ENCODE data around the gene PHKB. TPM values are rescaled to one million over a fixed set of nuclear protein-coding genes. Genes with fewer than 3 reads are reported as not detected.
"Not testable (repeated sequence)": the region's sequence is repeated elsewhere in the genome, so short reads cannot be mapped to it uniquely, and the experiment has no call there.

The PHKB gene
- total RNA-seq, 1 donor from 2014 or later: 34.2 TPM

DNA sequence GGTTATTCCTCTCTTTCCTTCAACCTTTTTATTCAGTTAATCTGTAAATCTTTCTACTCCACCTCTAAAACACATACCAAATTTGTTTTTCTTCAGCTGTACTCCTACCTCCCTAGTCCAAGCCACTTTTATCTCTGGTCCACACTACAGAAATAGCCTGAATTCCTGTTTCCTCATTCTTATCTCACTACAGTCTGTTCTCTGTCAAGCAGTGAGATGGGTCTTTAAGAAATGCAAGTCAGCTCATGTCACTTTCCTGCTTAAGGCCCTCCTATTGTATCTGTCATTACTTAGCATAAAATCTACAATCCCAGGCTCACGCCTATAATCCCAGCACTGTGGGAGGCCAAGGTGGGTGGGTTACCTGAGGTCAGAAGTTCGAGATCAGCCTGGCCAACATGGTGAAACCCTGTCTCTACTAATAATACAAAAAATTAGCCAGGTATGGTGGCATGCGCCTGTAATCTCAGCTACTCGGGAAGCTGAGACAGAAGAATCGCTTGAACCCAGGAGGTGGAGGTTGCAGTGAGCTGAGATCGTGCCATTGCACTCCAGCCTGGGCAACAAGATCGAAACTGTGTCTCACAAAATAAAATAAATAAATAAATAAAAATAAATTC is 7.0 kb downstream of the PHKB start:
- not testable (repeated sequence) for DNase-seq (ENCODE audit: low spot score)
- peak; percentile 58 for ATAC-seq

DNA sequence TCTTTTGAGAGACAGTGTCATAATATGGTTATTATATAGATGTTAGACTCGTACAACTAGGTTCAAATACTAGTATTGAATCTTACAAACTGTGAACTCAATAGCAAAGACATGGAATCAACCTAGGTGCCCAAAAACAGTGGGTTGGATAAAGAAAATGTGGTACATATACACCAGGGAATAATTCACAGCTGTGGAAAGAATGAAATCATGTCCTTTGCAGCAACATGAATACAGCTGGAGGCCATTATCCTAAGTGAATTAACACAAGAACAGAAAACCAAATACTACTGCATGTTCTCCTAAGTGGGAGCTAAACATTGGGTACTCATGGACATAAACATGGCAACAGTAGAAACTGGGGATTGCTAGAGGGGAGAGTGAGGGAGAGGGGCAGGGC is 8.1 kb downstream of the PHKB start:
- no peak for ATAC-seq
- no peak for DNase-seq (ENCODE audit: low spot score)

GRCh38 chr16:47470211-47470610 is 9.1 kb downstream of the PHKB start:
- ATAC-seq (no peak), DNase-seq (ENCODE audit: low spot score) (no peak)

GRCh38 chr16:47470810-47471209 is 9.7 kb downstream of the PHKB start:
- ATAC-seq: no peak

GRCh38 chr16:47473004-47473403 is 11.9 kb downstream of the PHKB start:
- not testable (repeated sequence) for ATAC-seq

More at GRCh38 chr16:47470810-47471209, 9.7 kb downstream of the PHKB start:
- DNase-seq (ENCODE audit: low spot score): no peak

GRCh38 chr16:47473792-47474191 is 12.7 kb downstream of the PHKB start:
- no peak for DNase-seq (ENCODE audit: low spot score)
- no peak for ATAC-seq

More at GRCh38 chr16:47473004-47473403, 11.9 kb downstream of the PHKB start:
- DNase-seq (ENCODE audit: low spot score): not testable (repeated sequence)

DNA sequence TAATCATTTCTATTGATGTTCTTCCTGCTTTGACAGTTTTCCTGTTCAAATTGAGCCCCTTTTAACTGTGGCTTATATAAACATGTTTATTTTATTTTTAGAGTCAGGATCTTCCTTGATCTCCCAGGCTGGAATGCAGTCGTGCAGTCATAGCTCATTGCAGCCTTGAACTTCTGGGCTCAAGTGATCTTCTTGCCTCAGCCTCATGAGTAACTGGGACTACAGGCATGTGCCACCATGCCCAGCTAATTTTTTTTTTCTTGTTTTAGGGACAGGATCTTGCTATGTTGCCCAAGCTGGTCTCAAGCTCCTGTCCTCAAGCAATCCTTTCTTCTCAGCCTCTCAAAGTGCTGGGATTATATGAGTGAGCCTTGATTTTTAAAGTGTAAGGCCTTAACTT is 14.7 kb downstream of the PHKB start:
- DNase-seq (ENCODE audit: low spot score) (no peak), ATAC-seq (no peak)

DNA sequence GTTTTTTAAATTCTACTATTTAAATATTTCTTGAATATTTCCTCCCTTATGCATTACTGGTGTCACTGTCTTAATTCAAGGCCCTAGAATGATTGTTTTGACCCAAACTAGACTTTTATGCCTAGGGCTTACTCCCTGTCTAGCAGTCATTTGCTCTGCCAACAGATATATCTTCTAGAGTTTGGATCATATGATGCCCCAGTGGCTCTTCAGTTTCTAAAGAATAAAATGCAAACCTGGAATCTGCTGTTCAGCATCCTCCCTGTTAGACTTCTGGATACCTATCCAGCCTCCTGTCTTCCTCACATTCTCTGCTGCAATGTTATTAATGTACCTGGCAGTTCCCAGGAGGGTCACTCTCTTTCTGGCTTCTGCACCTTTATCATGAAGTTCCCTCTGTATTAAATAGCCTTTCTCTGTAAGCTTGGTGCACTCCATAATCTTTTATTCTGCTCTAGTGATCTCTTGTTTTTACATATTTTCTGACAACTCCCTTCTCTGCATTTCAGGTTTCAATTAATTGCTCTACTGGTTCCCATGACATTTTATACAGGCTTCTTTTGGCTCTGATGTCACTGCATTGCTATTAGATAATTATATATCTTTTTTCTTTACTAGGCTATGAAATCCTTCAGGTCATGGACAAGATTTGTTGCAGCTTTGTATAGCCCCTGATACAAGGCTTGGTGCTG is 15.7 kb downstream of the PHKB start:
- ATAC-seq: no peak

GRCh38 chr16:47477679-47478078 is 16.5 kb downstream of the PHKB start:
- ATAC-seq (no peak), DNase-seq (ENCODE audit: low spot score) (no peak)

More for the DNA sequence above, 15.7 kb downstream of the PHKB start:
- DNase-seq (ENCODE audit: low spot score): no peak

DNA sequence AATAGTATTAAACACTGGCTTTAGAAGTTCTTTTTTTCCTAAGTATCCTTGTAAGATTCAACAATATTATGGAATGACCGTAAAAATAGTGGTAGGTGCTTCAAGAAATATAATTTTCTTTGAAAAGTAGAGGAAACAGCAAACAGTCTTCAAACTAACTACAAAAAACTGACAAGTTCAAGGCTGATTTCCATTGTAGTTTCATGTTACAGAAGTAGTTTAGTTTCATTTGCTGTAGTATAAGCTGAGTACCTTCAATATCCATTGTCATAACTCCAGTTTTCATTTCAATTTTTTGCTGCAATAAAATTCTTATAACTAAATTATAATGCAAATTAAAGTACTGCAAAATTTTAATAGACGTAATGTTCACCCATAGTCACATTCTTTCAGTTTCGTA is 19.3 kb downstream of the PHKB start:
- ATAC-seq: no peak
- DNase-seq (ENCODE audit: low spot score): no peak

- DNase-seq (ENCODE audit: low spot score): no peak
- ATAC-seq: no peak
These were observed 20.7 kb downstream of the PHKB start for GRCh38 chr16:47481698-47482374.

DNA sequence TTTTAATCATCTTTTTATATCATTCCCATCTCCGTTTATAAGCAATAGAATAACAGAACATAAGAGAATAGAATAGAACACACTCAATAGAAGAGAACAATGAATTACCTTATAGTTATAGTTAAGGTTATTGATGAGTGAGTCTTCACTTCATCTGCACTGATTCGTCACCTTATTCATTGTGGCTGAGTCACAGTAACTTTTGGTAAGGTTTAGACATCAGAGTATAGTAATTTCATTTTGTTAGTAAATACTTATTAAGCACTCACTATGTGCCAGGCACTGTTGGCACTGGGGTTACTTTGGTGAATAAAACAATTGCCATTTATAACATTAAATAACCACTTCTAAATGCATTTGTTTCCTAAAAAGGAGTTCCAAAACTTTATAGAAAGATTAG is 22.5 kb downstream of the PHKB start:
- ATAC-seq: no peak

DNA sequence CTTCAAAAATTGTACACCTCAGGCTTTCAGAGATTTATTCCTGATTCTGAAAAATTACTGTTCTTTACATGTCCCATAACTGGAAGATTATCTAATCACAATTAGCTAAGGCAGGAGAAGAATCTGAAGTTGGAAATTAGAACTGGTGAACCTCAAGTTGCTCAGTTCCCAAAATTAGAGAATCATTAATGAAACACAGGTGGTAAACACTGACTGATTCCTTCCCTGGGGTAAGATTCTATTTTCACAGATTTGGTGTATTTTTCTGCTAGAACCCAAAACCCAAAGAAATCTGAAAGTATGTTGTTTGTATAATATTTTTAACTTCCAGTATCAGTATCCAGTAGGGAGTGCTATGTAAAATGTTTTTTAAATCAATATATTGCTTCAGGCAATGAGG is 25.7 kb downstream of the PHKB start:
- DNase-seq (ENCODE audit: low spot score) (no peak), ATAC-seq (no peak)

More for the DNA sequence above, 22.5 kb downstream of the PHKB start:
- no peak for DNase-seq (ENCODE audit: low spot score)

DNA sequence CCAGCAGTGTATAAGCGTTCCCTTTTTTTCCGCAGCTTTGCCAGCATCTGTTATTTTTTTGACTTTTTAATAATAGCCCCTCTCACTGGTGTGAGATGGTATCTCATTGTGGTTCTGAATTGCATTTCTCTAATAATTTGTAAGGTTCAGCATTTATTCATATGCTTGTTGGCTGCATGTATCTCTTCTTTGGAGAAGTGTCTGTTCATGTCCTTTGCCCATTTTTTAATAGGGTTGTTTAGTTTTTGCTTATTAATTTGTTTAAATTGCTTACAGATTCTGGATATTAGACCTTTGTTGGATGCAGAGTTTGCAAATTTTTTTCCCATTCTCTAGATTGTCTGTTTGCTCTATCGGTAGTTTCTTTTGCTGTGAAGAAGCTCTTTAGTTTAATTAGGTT is 26.9 kb downstream of the PHKB start:
- ATAC-seq: no peak

GRCh38 chr16:47490471-47490870 is 29.3 kb downstream of the PHKB start:
- DNase-seq (ENCODE audit: low spot score) (no peak), ATAC-seq (no peak)

More for the DNA sequence above, 26.9 kb downstream of the PHKB start:
- no peak for DNase-seq (ENCODE audit: low spot score)

DNA sequence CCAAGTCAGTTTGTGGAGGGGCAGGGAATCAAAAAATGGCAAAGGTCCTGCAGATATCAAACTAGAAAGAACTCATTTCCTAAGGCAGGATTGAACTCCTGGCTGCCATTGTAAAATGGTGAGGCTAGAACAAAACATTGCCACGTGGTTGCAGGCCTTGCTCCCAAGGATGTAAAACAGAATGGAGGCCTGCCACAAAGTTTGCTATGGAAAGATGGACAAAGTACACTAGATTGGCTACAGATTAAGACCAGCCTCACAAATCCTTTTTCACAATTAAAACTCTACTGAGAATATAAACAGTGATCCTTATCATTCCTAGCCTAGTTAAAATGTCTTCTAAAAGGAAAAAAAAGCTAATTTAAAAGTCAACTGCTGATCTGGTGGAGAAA is 30.9 kb downstream of the PHKB start:
- ATAC-seq (no peak), DNase-seq (ENCODE audit: low spot score) (no peak)

- peak; percentile 84 for ATAC-seq
These were observed 31.6 kb downstream of the PHKB start for GRCh38 chr16:47492428-47493377.

DNA sequence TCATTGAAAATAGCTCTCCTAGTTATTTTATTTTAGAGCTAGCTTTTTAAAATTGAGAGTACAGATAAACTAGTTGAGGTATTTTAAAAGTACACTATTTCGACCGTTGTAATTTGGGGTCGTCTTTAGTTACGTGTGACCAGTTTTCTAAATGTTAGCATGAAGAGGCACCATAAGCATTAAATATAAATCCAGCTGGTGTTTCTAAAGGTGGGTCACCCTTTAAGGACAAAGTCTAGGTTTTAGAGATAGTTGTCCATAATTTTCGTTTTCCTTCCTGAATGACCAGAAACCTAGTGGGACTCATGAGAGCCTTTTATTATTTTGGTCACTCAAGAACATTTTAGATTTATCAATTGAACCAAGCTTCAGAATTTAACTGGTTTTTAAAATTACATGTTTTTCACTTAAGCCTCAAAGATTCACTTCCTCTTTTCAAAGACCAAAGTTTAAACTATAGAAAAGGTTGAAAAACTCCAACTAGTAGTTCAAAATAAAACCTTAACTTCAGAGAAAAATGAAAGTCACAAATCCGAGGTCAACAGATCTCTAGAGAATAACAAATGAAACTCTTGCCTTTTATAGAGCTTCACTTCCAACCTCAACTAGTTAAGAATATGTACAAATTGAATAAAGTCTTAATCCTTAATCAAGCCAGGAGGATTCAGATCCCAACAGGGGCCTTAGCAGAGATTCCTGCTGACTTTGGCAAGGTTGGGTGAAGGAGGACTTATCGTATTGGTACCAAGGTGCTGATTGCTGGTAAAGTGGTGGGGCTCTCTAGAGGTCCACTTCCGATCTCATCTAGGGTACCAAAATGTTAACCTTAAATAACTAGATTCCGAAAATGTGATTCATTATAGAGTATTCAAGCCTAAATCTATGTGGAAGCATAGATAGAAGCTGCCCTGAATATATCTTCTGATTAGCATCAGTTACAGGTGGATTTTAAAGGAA is 32.5 kb downstream of the PHKB start:
- no peak for ATAC-seq
- DNase-seq (ENCODE audit: low spot score): no peak

More at GRCh38 chr16:47492428-47493377, 31.6 kb downstream of the PHKB start:
- DNase-seq (ENCODE audit: low spot score): peak; percentile 48

DNA sequence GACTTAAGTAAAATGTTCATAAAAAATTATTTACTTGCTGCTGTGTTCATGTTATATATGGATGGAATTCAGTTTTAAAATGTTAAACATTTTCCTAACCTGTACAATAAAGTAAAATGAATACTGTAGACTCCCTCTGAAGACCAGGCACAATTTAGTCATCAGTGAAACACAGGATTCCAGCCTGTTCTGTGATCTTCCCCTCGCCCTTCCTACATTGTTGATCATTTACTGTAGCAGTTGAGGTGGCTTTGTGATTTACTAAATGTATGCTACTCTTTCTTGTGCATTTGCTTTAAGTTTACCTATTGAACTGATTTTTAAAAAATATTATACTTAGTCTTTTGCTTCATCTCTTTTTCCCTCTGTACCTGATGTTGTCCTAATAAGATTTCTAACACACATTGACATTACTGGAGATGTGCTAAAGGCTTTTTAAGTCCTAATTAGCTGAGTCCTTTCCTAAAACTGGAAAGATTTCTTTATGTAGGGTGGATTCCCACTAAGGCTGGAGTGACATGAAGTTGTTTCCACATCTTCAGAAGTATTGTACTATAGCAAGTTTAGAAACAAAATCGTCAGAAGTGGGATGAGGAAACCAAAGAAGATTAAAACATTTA is 38.1 kb downstream of the PHKB start:
- DNase-seq (ENCODE audit: low spot score): no peak
- no peak for ATAC-seq
